B cell (primary cell): ENCODE data around the gene RAB28. TPM values are rescaled to one million over a fixed set of nuclear protein-coding genes. Genes with fewer than 3 reads are reported as not detected.

Source experiments
- ATAC-seq: fragments of 200-7000 bp; cut with Tn5 transposase; one replicate; pipeline ENCODE4 v1.10.0; 2021; ENCODE audit warnings: low read depth, mild to moderate bottlenecking, moderate number of reproducible peaks, moderate library complexity
- CTCF ChIA-PET: fragments of 350-600 bp; sonication (Branson Sonifier 250); formaldehyde crosslinking; loops from one replicate; lab custom pipeline; 2021; ENCODE audit warnings: antibody characterized with exemption, inconsistent platforms; lab: Charles Lee
- POLR2A ChIA-PET: fragments of 350-600 bp; sonication (Branson Sonifier 250); formaldehyde crosslinking; loops from one replicate; lab custom pipeline; 2021; ENCODE audit warnings: antibody characterized with exemption; lab: Charles Lee
- DNase-seq: peaks from one replicate; pipeline ENCODE4 v3.0.0; 2013
- H2AFZ ChIP-seq: 2 replicates; pipeline ENCODE4 v1.6.1; 2012; ENCODE audit warnings: mild to moderate bottlenecking, low read depth, low read length; ENCODE audit not compliant: insufficient read depth, poor library complexity, severe bottlenecking
- H3K27ac ChIP-seq, 2 donors: 1 replicate in 1 of 2; 2 replicates in 1 of 2; pipeline ENCODE4 v1.5.1; 2012 to 2013; ENCODE audit warnings: low read length in 2 of 2, mild to moderate bottlenecking in 2 of 2, moderate library complexity in 1 of 2
- H3K27me3 ChIP-seq, 4 experiments: fragments of 200-600 bp in 1 of 4; sonication (generic) in 1 of 4; replicated peaks in 1 of 4; 1 replicate in 2 of 4; 2 replicates in 2 of 4; pipeline versions ENCODE4 v1.6.1 to v1.7.0; 2013 to 2016; ENCODE audit warnings: low read length in 3 of 4, mild to moderate bottlenecking in 2 of 4, mixed read lengths in 1 of 4, moderate library complexity in 1 of 4; ENCODE audit not compliant: insufficient read depth in 4 of 4, control insufficient read depth in 3 of 4; ENCODE audit errors: control extremely low read depth in 1 of 4
- H3K36me3 ChIP-seq, 2 experiments: replicated peaks in 1 of 2; 1 replicate in 1 of 2; 2 replicates in 1 of 2; pipeline versions ENCODE4 v1.6.1 to v1.7.1; 2013; ENCODE audit warnings: low read length in 1 of 2; ENCODE audit not compliant: insufficient read depth in 2 of 2, control insufficient read depth in 1 of 2; ENCODE audit errors: control extremely low read depth in 1 of 2, extremely low read depth in 1 of 2
- H3K4me1 ChIP-seq, 2 donors: fragments of 200-600 bp in 1 of 2; sonication (generic) in 1 of 2; 1 replicate in 1 of 2; 2 replicates in 1 of 2; pipeline versions ENCODE4 v1.5.1 to v1.6.1; 2013 to 2017; ENCODE audit warnings: low read length in 2 of 2; ENCODE audit not compliant: control insufficient read depth in 2 of 2, insufficient read depth in 2 of 2
- H3K4me2 ChIP-seq: replicated peaks from 2 replicates; pipeline ENCODE3; 2012; ENCODE audit warnings: mild to moderate bottlenecking, low read depth, low read length; ENCODE audit not compliant: poor library complexity, severe bottlenecking
- H3K4me3 ChIP-seq, 5 experiments: fragments of 200-600 bp in 1 of 5; sonication (generic) in 1 of 5; 1 replicate in 3 of 5; 2 replicates in 2 of 5; pipeline versions ENCODE4 v1.5.1 to v1.7.0; 2011 to 2016; ENCODE audit warnings: low read length in 4 of 5, mild to moderate bottlenecking in 4 of 5, low read depth in 2 of 5, control low read depth in 1 of 5, moderate library complexity in 1 of 5; ENCODE audit not compliant: insufficient read depth in 1 of 5; ENCODE audit errors: control extremely low read depth in 1 of 5, extremely low read depth in 1 of 5
- H3K79me2 ChIP-seq: fragments of 200-600 bp; sonication (generic); one replicate; pipeline ENCODE4 v1.6.0; 2016; ENCODE audit warnings: low read length; ENCODE audit not compliant: control insufficient read depth, insufficient read depth
- H3K9ac ChIP-seq: fragments of 200-600 bp; sonication (generic); 2 replicates; pipeline ENCODE4 v1.6.1; 2017; ENCODE audit warnings: mild to moderate bottlenecking, low read length, moderate library complexity
- H3K9me3 ChIP-seq, 3 donors: one replicate each; pipeline versions ENCODE4 v1.6.1 to v1.7.1; 2013; ENCODE audit warnings: low read length in 2 of 3; ENCODE audit not compliant: control insufficient read depth in 2 of 3, insufficient read depth in 1 of 3; ENCODE audit errors: control extremely low read depth in 1 of 3
- H4K20me1 ChIP-seq: 2 replicates; pipeline ENCODE4 v1.6.0; 2012; ENCODE audit warnings: mild to moderate bottlenecking, low read length; ENCODE audit not compliant: insufficient read depth, control insufficient read depth, poor library complexity, severe bottlenecking
- H3K27ac Mint-ChIP-seq: one replicate; pipeline ENCODE4 v1.8.0; 2021; ENCODE audit warnings: mixed read lengths
- H3K27me3 Mint-ChIP-seq: one replicate; pipeline ENCODE4 v1.8.0; 2021; ENCODE audit warnings: mixed read lengths
- H3K4me1 Mint-ChIP-seq: one replicate; pipeline ENCODE4 v1.8.0; 2021; ENCODE audit warnings: mixed read lengths
- H3K4me3 Mint-ChIP-seq: one replicate; pipeline ENCODE4 v1.8.0; 2021; ENCODE audit warnings: mixed read lengths
- H3K9me3 Mint-ChIP-seq: one replicate; pipeline ENCODE4 v1.8.0; 2022; ENCODE audit warnings: mixed read lengths; ENCODE audit not compliant: insufficient read depth
- CTCF ChIP-seq: fragments of 200-600 bp; IDR thresholded peaks from one replicate; pipeline ENCODE4 v1.8.0; 2022; ENCODE audit warnings: antibody characterized with exemption, mild to moderate bottlenecking
- EZH2 ChIP-seq: IDR thresholded peaks from 2 replicates; pipeline ENCODE4 v1.6.1; 2012; ENCODE audit warnings: borderline replicate concordance, low read depth, mild to moderate bottlenecking, moderate library complexity, low read length; ENCODE audit not compliant: insufficient read depth, poor library complexity, severe bottlenecking
- WGBS: methylation state at CpG from one replicate; pipeline ENCODE4 v1.1.5; 2013; ENCODE audit warnings: missing lambda C conversion rate; ENCODE audit not compliant: insufficient coverage; 5-methylcytosine and 5-hydroxymethylcytosine counted together
- intact Hi-C: fragments of 100-400 bp; cut with micrococcal nuclease; formaldehyde crosslinking; loops from one replicate; pipeline ENCODE4 v1.10.0; 2022
- polyA plus RNA-seq: library from polyadenylated mRNA; depleted of rRNA; stranded (reverse); fragments of >200 nt; gene quantifications from 2 replicates; pipeline ENCODE4 v1.2.3, GENCODE V29; 2012
- total RNA-seq, 2 donors: library from RNA; stranded (reverse); fragments of 120-200 nt in 1 of 2; gene quantifications; 1 replicate in 1 of 2; 2 replicates in 1 of 2; pipeline versions ENCODE4 v1.2.3 to v1.2.4, GENCODE V29; 2013 to 2022

The RAB28 gene
- total and polyA plus RNA-seq, 2 donors (not counting 1 experiment from before 2014, with no cell fraction given): 7.2 to 17.4 TPM

GRCh38 chr4:13386405-13387107 lies 97.6 kb downstream of the RAB28 start:
- no peak overlapping the region for H3K4me3 Mint-ChIP-seq
- peaks cover 3% of the 10 kb centered on the region for H3K9me3 Mint-ChIP-seq
- Histone ChIP-seq H4K20me1 (no peaks in the 10 kb centered on the region), H3K4me2 (no peak overlapping the region), H3K36me3 (no peaks in the 10 kb centered on the region), H3K27me3 (no peaks in the 10 kb centered on the region), H2AFZ (no peak overlapping the region), H3K4me1 (peaks cover 0 to 8% of the 10 kb centered on the region in 2 donors), H3K9ac (no peak overlapping the region), H3K79me2 (peaks cover 4% of the 10 kb centered on the region), H3K27ac (no peak overlapping the region), H3K9me3 (peaks cover 0 to 9% (median 0%) of the 10 kb centered on the region in 3 donors), H3K4me3 (no peak overlapping the region)
- H3K27ac Mint-ChIP-seq: peak overlapping the region; percentile 29
- ATAC-seq: peak; percentile 17
- DNase-seq: peak; percentile 24
- peaks cover 33% of the 10 kb centered on the region for H3K4me1 Mint-ChIP-seq
- POLR2A ChIA-PET: no interaction called here
- H3K27me3 Mint-ChIP-seq: no peaks in the 10 kb centered on the region
- no peak for TF ChIP-seq CTCF
- no peak for TF ChIP-seq EZH2
- intact Hi-C loops: no loop called here
- CTCF ChIA-PET: no interaction called here

GRCh38 chr4:13384055-13384454 lies 100.1 kb downstream of the RAB28 start:
- intact Hi-C loops: no loop called here
- Histone ChIP-seq H3K27me3 (no peaks in the 10 kb centered on the region), H3K4me1 (peaks cover 6 to 11% of the 10 kb centered on the region in 2 donors), H3K4me3 (no peak overlapping the region), H3K9me3 (peaks cover 0 to 9% (median 0%) of the 10 kb centered on the region in 3 donors), H3K9ac (no peak overlapping the region), H3K36me3 (no peaks in the 10 kb centered on the region), H3K79me2 (peaks cover 4% of the 10 kb centered on the region), H3K27ac (no peak overlapping the region), H3K4me2 (no peak overlapping the region), H4K20me1 (no peaks in the 10 kb centered on the region), H2AFZ (no peak overlapping the region)
- Mint-ChIP-seq H3K9me3 (peaks cover 3% of the 10 kb centered on the region), H3K4me3 (no peak overlapping the region), H3K4me1 (peaks cover 22% of the 10 kb centered on the region), H3K27ac (no peak overlapping the region), H3K27me3 (no peaks in the 10 kb centered on the region)
- ATAC-seq (no peak), DNase-seq (no peak)
- 95% methylated on average over 7 of the region's 7 CpGs for WGBS
- POLR2A ChIA-PET: no interaction called here
- CTCF ChIA-PET: no interaction called here
- TF ChIP-seq EZH2: no peak
- no peak for TF ChIP-seq CTCF
